Dendritic cell treated with granulocyte-macrophage colony-stimulating factor and Interleukin-4, amounts not matched to agents 40 ng/mL and 50 ng/mL, for 4 days (primary cell): Measurements from ENCODE around the gene GBGT1.
A peak's percentile ranks its signal among the peaks of the same experiment; 100 is the strongest.

ENCODE experiments used
- H3K27ac Mint-ChIP-seq: one replicate; pipeline ENCODE4 v1.8.0; 2022; ENCODE audit warnings: mild to moderate bottlenecking, mixed read lengths
- H3K27me3 Mint-ChIP-seq: one replicate; pipeline ENCODE4 v1.8.0; 2022; ENCODE audit warnings: mild to moderate bottlenecking, mixed read lengths
- H3K36me3 Mint-ChIP-seq: one replicate; pipeline ENCODE4 v1.8.0; 2022; ENCODE audit warnings: low read depth, mixed read lengths
- H3K4me1 Mint-ChIP-seq: one replicate; pipeline ENCODE4 v1.8.0; 2022; ENCODE audit warnings: low read depth, mixed read lengths
- H3K4me3 Mint-ChIP-seq: one replicate; pipeline ENCODE4 v1.8.0; 2022; ENCODE audit warnings: mild to moderate bottlenecking, moderate library complexity, mixed read lengths
- H3K9me3 Mint-ChIP-seq: one replicate; pipeline ENCODE4 v1.8.0; 2022; ENCODE audit warnings: mixed read lengths
- intact Hi-C: fragments of 100-400 bp; cut with micrococcal nuclease; formaldehyde crosslinking; loops from one replicate; pipeline ENCODE4 v1.15.0; 2022

The GBGT1 gene

GRCh38 chr9:133148199-133149129, 15.2 kb downstream of the GBGT1 start:
- no peaks in the 10 kb centered on the region for H3K9me3 Mint-ChIP-seq
- H3K27ac Mint-ChIP-seq: peak overlapping the region; percentile 81
- H3K4me3 Mint-ChIP-seq: peak overlapping the region; percentile 91
- H3K27me3 Mint-ChIP-seq: peaks cover 8% of the 10 kb centered on the region
- peaks cover 61% of the 10 kb centered on the region for H3K4me1 Mint-ChIP-seq
- H3K36me3 Mint-ChIP-seq: peaks cover 42% of the 10 kb centered on the region
- intact Hi-C loops: loop anchor here (5.0 kb wide), 1 partner anchor 106 kb away; no protein-coding TSS in a partner anchor

GRCh38 chr9:133147412-133148198, 16.1 kb downstream of the GBGT1 start:
- intact Hi-C loops: loop anchor here (5.0 kb wide), 1 partner anchor 105 kb away; no protein-coding TSS in a partner anchor
- H3K4me1 Mint-ChIP-seq: peaks cover 69% of the 10 kb centered on the region
- H3K36me3 Mint-ChIP-seq: peaks cover 36% of the 10 kb centered on the region
- H3K9me3 Mint-ChIP-seq: no peaks in the 10 kb centered on the region
- peaks cover 8% of the 10 kb centered on the region for H3K27me3 Mint-ChIP-seq
- peak overlapping the region; percentile 81 for H3K27ac Mint-ChIP-seq
- H3K4me3 Mint-ChIP-seq: peak overlapping the region; percentile 91

- intact Hi-C loops: loop anchor here (5.0 kb wide), 1 partner anchor 105 kb away; no protein-coding TSS in a partner anchor
- Mint-ChIP-seq H3K9me3 (no peaks in the 10 kb centered on the region), H3K27ac (peak overlapping the region; percentile 81), H3K36me3 (peaks cover 36% of the 10 kb centered on the region), H3K4me3 (peak overlapping the region; percentile 91), H3K27me3 (peaks cover 6% of the 10 kb centered on the region), H3K4me1 (peaks cover 74% of the 10 kb centered on the region)
Measured at GRCh38 chr9:133146746-133147411, 16.8 kb downstream of the GBGT1 start.

DNA sequence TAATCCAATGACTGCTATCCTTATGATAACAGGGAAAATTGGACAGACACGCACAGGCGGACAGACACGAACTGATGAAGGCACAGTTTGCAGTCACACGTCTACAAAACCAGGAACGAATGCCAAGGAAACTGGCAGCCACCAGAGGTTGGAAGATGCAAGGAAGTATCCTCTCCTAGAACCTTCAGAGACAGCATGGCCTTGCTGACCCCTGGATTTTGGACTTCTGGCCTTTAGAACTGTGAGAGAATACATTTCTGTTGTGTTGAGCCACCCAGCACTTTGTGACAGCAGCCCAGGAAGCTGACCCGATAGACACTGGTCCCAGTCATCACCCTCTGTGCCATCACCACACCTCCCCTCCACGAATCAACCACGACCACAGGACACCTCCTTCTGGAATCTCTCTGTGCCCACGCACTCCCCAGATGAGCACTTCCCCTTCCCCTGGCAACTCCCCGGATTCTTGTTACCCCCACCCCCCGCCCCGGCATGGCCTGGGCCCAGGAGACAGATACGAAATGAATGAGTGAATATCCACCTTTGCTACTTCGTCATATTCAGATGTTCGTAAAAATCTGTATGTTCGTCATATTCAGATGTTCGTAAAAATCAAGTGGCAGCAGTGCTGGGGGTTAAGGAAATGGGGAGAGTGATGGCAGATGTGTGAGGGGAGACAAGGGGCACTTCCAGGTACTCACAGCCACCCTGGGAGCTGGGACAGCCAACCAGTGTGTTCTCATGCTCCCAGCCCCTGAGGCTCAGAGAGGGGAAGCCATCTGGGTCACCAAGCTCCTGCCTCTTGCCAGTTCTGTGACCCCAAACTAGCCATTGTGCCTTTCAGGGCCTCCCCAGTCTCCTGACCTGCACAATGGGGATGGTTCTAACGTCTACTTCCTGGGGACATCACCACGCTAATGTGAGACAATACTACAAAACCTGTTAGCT, 18.5 kb downstream of the GBGT1 start:
- H3K4me3 Mint-ChIP-seq: peak overlapping the region; percentile 80
- no peaks in the 10 kb centered on the region for H3K9me3 Mint-ChIP-seq
- no peaks in the 10 kb centered on the region for H3K27me3 Mint-ChIP-seq
- peaks cover 80% of the 10 kb centered on the region for H3K4me1 Mint-ChIP-seq
- H3K36me3 Mint-ChIP-seq: peaks cover 45% of the 10 kb centered on the region
- peak overlapping the region; percentile 84 for H3K27ac Mint-ChIP-seq
- intact Hi-C loops: loop anchor here (1.0 to 5.0 kb wide), 2 partner anchors 42 to 103 kb away; no protein-coding TSS in a partner anchor

GRCh38 chr9:133144142-133144903, 19.4 kb downstream of the GBGT1 start:
- Mint-ChIP-seq H3K9me3 (no peaks in the 10 kb centered on the region), H3K36me3 (peaks cover 47% of the 10 kb centered on the region), H3K4me1 (peaks cover 89% of the 10 kb centered on the region), H3K27me3 (no peaks in the 10 kb centered on the region), H3K27ac (peak overlapping the region; percentile 84), H3K4me3 (peak overlapping the region; percentile 80)
- intact Hi-C loops: loop anchor here (1.0 kb wide), 1 partner anchor 41 kb away; no protein-coding TSS in a partner anchor

- H3K36me3 Mint-ChIP-seq: peaks cover 50% of the 10 kb centered on the region
- H3K9me3 Mint-ChIP-seq: no peaks in the 10 kb centered on the region
- no peaks in the 10 kb centered on the region for H3K27me3 Mint-ChIP-seq
- intact Hi-C loops: loop anchor here (1.0 kb wide), 1 partner anchor 40 kb away; no protein-coding TSS in a partner anchor
- H3K4me3 Mint-ChIP-seq: peak overlapping the region; percentile 80
- H3K4me1 Mint-ChIP-seq: peaks cover 95% of the 10 kb centered on the region
- H3K27ac Mint-ChIP-seq: peak overlapping the region; percentile 84
Measured at GRCh38 chr9:133143639-133144141, 20.0 kb downstream of the GBGT1 start.

GRCh38 chr9:133142684-133143622, 20.8 kb downstream of the GBGT1 start:
- Mint-ChIP-seq H3K4me1 (peaks cover 96% of the 10 kb centered on the region), H3K27me3 (no peaks in the 10 kb centered on the region), H3K9me3 (no peaks in the 10 kb centered on the region), H3K4me3 (no peak overlapping the region), H3K36me3 (peaks cover 44% of the 10 kb centered on the region), H3K27ac (peak overlapping the region; percentile 85)
- intact Hi-C loops: no loop called here

DNA sequence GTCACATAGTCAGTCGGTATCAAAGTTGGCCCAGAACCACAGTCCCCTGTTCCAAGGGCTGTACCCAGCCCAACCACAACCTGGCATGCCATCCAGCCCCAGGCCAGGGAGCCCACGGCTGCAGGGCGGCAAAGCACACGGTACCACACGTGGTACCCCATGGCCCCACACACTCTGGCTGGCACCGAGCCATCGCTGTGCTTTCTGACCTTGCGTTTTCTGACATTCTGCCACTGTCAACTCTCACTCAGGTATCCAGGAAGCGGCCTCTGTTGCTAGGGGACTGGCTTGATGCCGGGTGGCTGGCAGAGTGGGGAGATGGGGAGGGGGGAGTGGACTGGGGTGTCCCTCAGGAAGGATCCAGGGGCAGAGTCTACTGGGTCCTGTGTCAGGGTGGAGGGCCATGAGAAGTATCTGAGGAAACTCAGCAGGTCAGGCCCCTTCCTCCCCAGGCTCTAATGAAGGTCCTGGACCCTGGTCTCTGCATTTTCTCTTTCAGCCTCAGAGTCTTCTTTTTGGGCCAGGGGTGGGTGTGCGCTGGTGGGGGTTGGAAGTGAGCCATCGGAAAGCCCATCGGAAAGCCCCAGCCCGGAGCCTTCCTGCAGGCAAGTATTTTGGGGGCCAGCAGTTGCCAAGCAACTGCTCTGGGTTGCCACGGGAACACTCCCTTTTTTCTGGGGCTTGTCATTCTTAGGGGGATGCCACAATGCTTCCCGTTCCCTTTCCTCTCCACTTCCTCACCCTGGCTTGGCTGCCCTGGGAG, 21.7 kb downstream of the GBGT1 start:
- Mint-ChIP-seq H3K36me3 (peaks cover 40% of the 10 kb centered on the region), H3K27me3 (no peaks in the 10 kb centered on the region), H3K27ac (peak overlapping the region; percentile 85), H3K4me3 (no peak overlapping the region), H3K4me1 (peaks cover 96% of the 10 kb centered on the region), H3K9me3 (no peaks in the 10 kb centered on the region)
- intact Hi-C loops: no loop called here

- H3K36me3 Mint-ChIP-seq: peaks cover 32% of the 10 kb centered on the region
- no peaks in the 10 kb centered on the region for H3K9me3 Mint-ChIP-seq
- peak overlapping the region; percentile 85 for H3K27ac Mint-ChIP-seq
- intact Hi-C loops: no loop called here
- no peaks in the 10 kb centered on the region for H3K27me3 Mint-ChIP-seq
- H3K4me1 Mint-ChIP-seq: peaks cover 98% of the 10 kb centered on the region
- H3K4me3 Mint-ChIP-seq: no peak overlapping the region
Measured at GRCh38 chr9:133140606-133141005, 23.1 kb downstream of the GBGT1 start.

DNA sequence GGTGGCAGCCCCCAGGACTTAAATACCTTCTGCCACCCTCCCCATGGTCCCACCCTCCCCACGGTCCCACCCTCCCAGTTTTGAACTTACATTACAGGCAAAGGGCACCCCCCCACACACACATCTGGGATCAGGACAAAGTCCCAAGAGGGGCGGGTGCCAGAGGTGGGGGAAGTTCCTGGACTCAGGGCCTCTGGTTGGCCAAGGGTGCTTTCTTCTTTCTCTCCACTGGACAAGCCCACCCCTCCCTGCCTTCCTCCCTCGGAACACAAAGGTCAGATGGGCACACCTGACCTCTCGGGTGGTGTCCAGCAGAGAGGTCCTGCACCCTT, 23.6 kb downstream of the GBGT1 start:
- intact Hi-C loops: no loop called here
- H3K36me3 Mint-ChIP-seq: peaks cover 30% of the 10 kb centered on the region
- no peaks in the 10 kb centered on the region for H3K27me3 Mint-ChIP-seq
- peak overlapping the region; percentile 85 for H3K27ac Mint-ChIP-seq
- peaks cover 98% of the 10 kb centered on the region for H3K4me1 Mint-ChIP-seq
- no peak overlapping the region for H3K4me3 Mint-ChIP-seq
- no peaks in the 10 kb centered on the region for H3K9me3 Mint-ChIP-seq
